Activated CD4-positive, alpha-beta T cell treated with anti-CD3 and anti-CD28 coated beads, Interleukin-2, amount 10 ng/mL, durations not matched to agents 24 days and 14 days (primary cell): ENCODE data around the gene AKAP9. TPM values are rescaled to one million over a fixed set of nuclear protein-coding genes. Genes with fewer than 3 reads are reported as not detected.
"Not testable (repeated sequence)": the region's sequence is repeated elsewhere in the genome, so short reads cannot be mapped to it uniquely, and the experiment has no call there.

ENCODE experiments used
- DNase-seq: peaks from one replicate; pipeline ENCODE4 v3.0.0; 2022
- H3K27ac Mint-ChIP-seq: one replicate; pipeline ENCODE4 v1.8.0; 2022; ENCODE audit warnings: mild to moderate bottlenecking, mixed read lengths
- H3K27me3 Mint-ChIP-seq: one replicate; pipeline ENCODE4 v1.8.0; 2022; ENCODE audit warnings: mixed read lengths
- H3K36me3 Mint-ChIP-seq: one replicate; pipeline ENCODE4 v1.8.0; 2022; ENCODE audit warnings: low read depth, mild to moderate bottlenecking, mixed read lengths
- H3K4me1 Mint-ChIP-seq: one replicate; pipeline ENCODE4 v1.8.0; 2021; ENCODE audit warnings: mixed read lengths
- H3K4me3 Mint-ChIP-seq: one replicate; pipeline ENCODE4 v1.8.0; 2022; ENCODE audit warnings: mild to moderate bottlenecking, moderate library complexity, mixed read lengths
- H3K9me3 Mint-ChIP-seq: one replicate; pipeline ENCODE4 v1.8.0; 2021; ENCODE audit warnings: mixed read lengths
- intact Hi-C: fragments of 100-400 bp; cut with micrococcal nuclease; formaldehyde crosslinking; loops from one replicate; pipeline ENCODE4 v1.15.1; 2023
- total RNA-seq: library from RNA; stranded (reverse); gene quantifications from 2 replicates; pipeline ENCODE4 v1.2.3, GENCODE V29; 2022

The AKAP9 gene
- total RNA-seq = 36.0 and 38.2 TPM in 2 replicates

DNA sequence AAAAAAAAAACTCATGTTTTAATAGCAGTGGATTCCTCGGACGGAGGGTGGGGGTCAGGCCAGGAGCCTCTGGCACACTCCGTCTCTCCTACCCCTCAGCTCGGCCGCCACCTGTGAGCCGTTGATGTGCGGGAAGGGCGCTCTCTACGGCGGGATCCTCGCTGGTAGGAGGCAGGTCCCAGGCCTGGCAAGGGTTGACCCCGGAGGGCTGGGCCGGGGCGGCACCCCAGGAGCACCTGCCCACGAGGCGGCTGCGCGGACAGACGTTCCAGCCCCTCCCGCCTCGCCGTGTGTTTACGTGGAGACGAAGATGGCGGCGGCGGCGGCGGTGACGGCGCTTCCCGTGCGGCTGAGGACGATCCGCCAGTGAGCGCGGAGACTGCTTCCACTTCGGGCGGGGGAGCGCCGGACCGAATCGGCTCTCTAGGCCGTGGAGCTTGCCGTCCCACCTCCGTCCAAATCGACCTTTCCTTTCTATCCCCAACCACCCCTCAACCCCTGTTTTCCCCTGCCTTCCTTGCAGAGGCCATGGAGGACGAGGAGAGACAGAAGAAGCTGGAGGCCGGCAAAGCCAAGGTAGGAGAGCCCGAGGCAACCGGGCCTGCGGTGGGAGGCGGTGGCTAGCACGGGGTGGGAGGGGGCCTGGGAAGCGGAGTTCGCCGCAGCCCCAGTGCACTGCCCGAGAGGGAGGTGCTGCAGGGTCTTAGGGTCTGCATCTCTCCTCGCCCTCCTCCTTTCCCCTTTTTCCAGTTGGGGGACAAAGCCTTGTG lies at the start of gene AKAP9:
TSS of gene AKAP9 (plus strand) at position 291 of the 770 bp plus-strand sequence. CDS start at position 529, 238 bp downstream.
- H3K4me3 Mint-ChIP-seq = peak within 1 kb of the TSS; percentile 89
- no peaks in the 10 kb centered on the region for H3K9me3 Mint-ChIP-seq
- H3K4me1 Mint-ChIP-seq = peaks cover 23% of the 10 kb centered on the region
- no peaks in the 10 kb centered on the region for H3K36me3 Mint-ChIP-seq
- intact Hi-C loops = loop anchor here (1.0 to 5.0 kb wide), 6 partner anchors 60 to 678 kb away; partner anchors contain the start of genes ANKIB1, CYP51A1, FZD1 and GATAD1
- H3K27ac Mint-ChIP-seq = peak within 1 kb of the TSS; percentile 88
- DNase-seq = peak; percentile 97
- peaks cover 8% of the 10 kb centered on the region for H3K27me3 Mint-ChIP-seq

DNA sequence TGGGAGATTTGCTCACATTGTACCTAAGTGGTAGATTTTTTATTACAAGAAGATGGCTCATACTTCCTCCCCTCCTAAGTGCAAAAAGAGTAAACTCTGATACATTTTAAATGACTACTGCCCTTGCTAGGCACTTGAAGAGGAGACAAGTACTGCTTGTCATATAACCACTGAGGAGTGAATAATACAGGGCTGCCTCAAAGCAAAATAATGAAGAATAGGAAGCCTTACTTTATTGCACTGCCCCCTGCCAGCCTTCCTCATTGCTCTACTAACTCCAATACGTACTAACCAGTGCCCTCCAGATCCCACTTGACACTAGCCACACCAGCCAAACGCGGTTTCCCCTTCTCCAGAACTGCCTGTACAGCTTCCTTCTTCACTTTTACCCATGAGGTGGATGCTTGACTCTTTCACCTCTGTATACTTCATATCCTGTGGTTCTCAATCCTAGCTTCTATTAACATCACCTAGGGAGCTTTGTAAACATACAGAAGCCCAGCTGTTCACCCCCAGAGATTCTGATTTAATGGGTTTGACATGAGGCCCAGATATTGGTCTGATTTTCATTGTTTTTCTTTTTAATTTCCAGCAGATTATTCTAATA lies 48.5 kb upstream of the AKAP9 start:
- H3K4me1 Mint-ChIP-seq = no peaks in the 10 kb centered on the region
- no peak overlapping the region for H3K27ac Mint-ChIP-seq
- peaks cover 16% of the 10 kb centered on the region for H3K27me3 Mint-ChIP-seq
- DNase-seq = no peak
- intact Hi-C loops = no loop called here
- H3K36me3 Mint-ChIP-seq = peaks cover under 1% of the 10 kb centered on the region
- peaks cover 4% of the 10 kb centered on the region for H3K9me3 Mint-ChIP-seq
- no peak overlapping the region for H3K4me3 Mint-ChIP-seq

DNA sequence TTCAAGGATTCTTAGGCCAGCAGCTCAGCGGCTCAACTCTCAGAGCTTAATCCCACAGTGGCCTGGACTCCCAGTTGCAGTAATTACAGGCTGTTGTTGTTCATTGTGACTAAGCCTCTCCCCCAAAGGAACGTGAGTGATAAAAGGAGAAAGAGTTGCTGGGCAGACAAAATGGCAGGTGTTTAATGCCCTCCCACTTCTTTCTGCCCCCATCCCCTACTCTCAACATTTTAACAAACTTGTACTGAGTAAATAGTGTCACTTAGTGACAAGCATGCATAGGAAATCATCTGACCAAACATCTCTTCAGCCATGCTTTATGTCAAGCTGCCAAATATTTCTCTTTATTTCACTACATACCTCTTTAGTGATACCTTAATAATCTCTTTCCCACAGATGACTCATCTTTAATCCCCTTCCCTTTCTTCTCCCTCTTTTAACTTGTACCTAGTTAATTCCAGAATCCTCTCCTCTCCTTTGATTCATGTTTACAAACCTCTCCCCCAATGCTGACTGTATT lies 47.8 kb upstream of the AKAP9 start:
- peaks cover 16% of the 10 kb centered on the region for H3K27me3 Mint-ChIP-seq
- H3K9me3 Mint-ChIP-seq = peaks cover 4% of the 10 kb centered on the region
- DNase-seq = no peak
- no peaks in the 10 kb centered on the region for H3K4me1 Mint-ChIP-seq
- H3K36me3 Mint-ChIP-seq = no peaks in the 10 kb centered on the region
- no peak overlapping the region for H3K4me3 Mint-ChIP-seq
- H3K27ac Mint-ChIP-seq = no peak overlapping the region
- intact Hi-C loops = no loop called here

DNA sequence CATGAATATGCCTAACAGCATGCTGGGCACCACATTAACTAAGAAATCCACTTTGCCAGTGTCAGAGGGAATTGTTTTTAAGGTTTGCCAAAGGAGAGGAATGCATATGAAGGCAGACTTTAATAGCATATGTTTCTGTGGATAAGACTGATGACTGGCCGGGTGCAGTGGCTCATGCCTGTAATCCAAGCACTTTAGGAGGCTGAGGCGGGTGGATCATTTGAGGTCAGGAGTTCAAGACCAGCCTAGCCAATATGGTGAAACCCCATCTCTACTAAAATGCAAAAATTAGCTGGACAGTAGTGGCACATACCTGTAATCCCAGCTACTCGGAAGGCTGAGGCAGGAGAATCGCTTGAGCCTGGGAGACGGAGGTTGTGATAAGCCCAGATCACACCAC lies 47.0 kb upstream of the AKAP9 start:
- H3K9me3 Mint-ChIP-seq, intact Hi-C loops: not testable (repeated sequence)

DNA sequence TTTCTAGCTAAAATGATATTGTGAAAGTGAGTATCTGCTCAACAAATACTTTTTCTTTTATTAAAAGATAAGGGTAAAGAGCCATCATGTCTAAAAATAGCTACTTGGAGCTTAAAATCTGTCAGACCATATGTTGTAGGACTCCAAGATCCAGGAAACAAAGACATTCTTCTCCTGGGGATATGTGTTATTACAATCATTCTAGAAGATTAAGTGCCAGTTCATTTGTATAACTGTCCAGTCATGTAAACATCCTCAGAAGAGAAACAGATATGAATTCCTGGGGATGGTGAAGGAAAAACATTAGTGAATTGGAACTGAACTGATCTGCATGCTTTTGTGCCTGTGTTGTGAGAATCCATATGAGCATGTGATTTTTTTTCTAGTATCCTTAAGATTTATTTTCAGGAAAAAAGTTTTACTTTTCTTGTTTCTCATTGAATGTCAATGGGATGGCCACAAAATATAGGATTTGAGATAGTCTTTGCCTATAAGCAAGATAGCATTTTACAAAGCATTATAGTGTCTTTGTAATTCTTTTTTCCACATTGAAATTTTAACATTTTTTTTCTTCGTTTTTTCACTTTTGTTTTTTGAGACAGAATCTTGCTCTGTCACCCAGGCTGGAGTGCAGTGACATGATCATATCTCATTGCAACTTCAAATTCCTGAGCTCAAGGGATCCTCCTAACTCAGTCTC lies 45.7 kb upstream of the AKAP9 start:
- Mint-ChIP-seq H3K9me3 (peaks cover 3% of the 10 kb centered on the region), H3K27me3 (peaks cover 22% of the 10 kb centered on the region), H3K4me3 (no peak overlapping the region), H3K27ac (no peak overlapping the region), H3K36me3 (no peaks in the 10 kb centered on the region), H3K4me1 (no peaks in the 10 kb centered on the region)
- intact Hi-C loops = no loop called here
- DNase-seq = no peak

More for the DNA sequence above, 47.0 kb upstream of the AKAP9 start:
- DNase-seq, H3K36me3 Mint-ChIP-seq, H3K4me3 Mint-ChIP-seq, H3K27ac Mint-ChIP-seq, H3K4me1 Mint-ChIP-seq: not testable (repeated sequence)
- H3K27me3 Mint-ChIP-seq = peaks cover 19% of the 10 kb centered on the region

DNA sequence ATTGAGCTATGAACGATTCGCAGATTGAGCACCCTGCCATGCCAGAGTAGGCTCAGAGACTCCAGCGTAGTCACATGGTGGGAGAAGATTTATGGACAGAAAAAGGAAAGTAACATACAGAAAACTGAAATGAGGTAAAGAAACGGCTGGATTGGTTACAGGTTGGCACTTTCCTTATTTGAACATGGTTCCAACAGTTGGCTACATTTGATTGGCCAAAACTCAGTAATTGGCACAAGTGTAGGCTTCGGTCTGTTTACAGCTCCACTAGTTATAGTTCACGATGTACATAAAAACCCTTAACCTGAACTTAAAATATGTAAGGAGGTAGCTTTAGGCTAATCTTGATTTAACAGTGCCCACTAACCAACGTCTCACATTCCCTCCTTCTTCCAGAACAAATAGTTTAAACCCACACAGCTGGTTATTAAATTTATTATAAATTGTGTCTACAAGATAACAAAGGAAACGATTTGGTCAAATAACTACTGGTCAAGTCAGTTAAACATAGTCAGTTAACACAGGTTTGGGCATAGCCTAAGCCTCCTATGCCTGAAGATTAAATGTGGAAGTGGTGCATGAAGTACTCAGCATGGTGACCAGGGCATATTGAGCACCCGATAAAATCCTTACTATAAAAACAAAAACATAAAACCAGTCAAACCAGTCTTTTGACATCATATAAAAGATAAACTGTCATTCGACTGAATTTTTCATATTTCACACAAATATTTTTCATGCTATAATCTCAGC lies 42.2 kb upstream of the AKAP9 start:
- H3K27ac Mint-ChIP-seq = no peak overlapping the region
- H3K4me3 Mint-ChIP-seq = no peak overlapping the region
- no peaks in the 10 kb centered on the region for H3K4me1 Mint-ChIP-seq
- H3K27me3 Mint-ChIP-seq = peaks cover 18% of the 10 kb centered on the region
- no peaks in the 10 kb centered on the region for H3K36me3 Mint-ChIP-seq
- DNase-seq = no peak
- intact Hi-C loops = no loop called here
- H3K9me3 Mint-ChIP-seq = no peaks in the 10 kb centered on the region

DNA sequence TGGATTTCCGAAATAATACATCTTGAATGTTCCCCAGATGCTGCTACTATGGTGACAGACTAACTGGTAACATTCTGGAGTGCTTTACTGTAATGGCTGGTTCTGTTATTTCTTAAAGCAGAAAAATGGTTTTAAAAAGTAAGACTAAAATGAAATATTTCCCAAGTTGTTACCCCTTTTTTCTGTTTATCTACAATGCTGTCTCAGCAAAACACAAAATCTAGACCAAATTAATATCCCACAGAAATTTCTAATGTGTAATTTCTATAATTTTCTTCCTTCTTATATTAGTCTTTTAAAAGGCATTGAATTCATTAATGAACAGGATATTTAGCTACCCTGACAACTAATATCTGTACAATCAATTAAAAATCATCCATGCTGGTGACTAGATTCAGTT lies 41.1 kb upstream of the AKAP9 start:
- intact Hi-C loops = no loop called here
- Mint-ChIP-seq H3K9me3 (no peaks in the 10 kb centered on the region), H3K4me1 (no peaks in the 10 kb centered on the region), H3K4me3 (no peak overlapping the region), H3K27ac (no peak overlapping the region), H3K36me3 (no peaks in the 10 kb centered on the region), H3K27me3 (peaks cover 18% of the 10 kb centered on the region)
- DNase-seq = no peak

DNA sequence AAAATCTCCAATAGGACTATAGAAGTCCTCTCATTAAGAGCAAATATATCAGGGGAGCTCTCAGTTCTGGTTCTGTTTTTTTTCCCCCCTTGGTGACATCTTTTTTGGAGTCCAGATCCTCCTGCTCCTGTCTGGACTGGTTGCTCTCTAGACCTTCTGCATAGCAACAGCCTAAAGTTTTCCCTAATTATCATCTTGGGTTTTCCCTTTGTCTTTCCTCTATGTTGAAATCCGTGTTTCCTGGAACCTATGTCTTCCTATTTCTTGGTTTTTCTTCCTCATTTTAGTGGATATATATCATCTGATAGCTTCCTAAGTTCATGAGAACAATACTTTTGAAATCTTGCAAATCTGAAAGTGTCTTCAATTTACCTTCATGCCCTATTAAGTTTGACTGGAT lies 30.5 kb upstream of the AKAP9 start:
- Mint-ChIP-seq H3K4me3 (no peak overlapping the region), H3K27ac (no peak overlapping the region), H3K9me3 (peaks cover 5% of the 10 kb centered on the region), H3K27me3 (peaks cover 3% of the 10 kb centered on the region), H3K4me1 (peaks cover 3% of the 10 kb centered on the region), H3K36me3 (no peaks in the 10 kb centered on the region)
- intact Hi-C loops = no loop called here
- DNase-seq = no peak

DNA sequence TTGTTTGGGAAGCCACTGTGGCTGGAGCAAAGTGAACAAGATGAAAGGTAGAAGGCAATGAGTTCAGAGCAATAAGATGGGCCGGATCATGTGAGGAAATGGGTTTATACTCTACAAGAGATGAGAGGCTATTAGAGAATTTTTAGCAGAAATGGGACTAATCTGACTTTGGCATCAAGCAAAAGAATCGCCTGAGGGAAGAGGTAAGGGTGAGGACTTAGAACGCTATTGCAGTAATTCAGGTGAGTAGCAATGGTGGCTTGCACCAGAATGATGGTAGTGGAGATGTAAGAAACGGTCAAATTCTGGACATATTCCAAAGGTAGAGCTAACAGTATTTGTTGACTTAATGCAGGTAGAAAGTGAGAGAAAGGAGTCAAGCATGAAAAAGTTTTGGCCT lies 29.5 kb upstream of the AKAP9 start:
- Mint-ChIP-seq H3K9me3 (peaks cover 5% of the 10 kb centered on the region), H3K4me1 (peaks cover 9% of the 10 kb centered on the region), H3K36me3 (no peaks in the 10 kb centered on the region), H3K27ac (no peak overlapping the region), H3K27me3 (peaks cover 3% of the 10 kb centered on the region), H3K4me3 (no peak overlapping the region)
- no peak for DNase-seq
- intact Hi-C loops = no loop called here

DNA sequence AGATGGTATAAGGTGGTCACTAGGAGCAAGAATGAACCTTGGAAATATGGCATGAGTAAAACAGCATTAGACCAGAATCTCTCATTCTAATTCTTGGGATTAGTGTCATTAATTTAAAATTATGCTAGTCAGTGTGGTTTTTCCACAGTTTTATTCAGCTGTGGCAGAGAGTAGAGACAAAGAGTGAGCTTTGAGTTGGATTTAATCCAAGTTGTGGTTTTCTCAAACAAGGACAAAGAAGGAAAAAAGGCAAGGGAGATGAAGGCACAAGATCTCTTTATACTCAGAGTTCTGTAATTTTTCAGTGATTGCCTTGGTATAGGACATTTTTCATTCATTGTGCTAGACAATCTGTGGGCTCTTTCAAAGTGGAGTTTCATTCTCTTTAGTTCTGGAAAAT lies 28.2 kb upstream of the AKAP9 start:
- Mint-ChIP-seq H3K36me3 (no peaks in the 10 kb centered on the region), H3K9me3 (peaks cover 5% of the 10 kb centered on the region), H3K27ac (no peak overlapping the region), H3K27me3 (peaks cover 1% of the 10 kb centered on the region), H3K4me1 (peaks cover 11% of the 10 kb centered on the region), H3K4me3 (no peak overlapping the region)
- no peak for DNase-seq
- intact Hi-C loops = no loop called here

DNA sequence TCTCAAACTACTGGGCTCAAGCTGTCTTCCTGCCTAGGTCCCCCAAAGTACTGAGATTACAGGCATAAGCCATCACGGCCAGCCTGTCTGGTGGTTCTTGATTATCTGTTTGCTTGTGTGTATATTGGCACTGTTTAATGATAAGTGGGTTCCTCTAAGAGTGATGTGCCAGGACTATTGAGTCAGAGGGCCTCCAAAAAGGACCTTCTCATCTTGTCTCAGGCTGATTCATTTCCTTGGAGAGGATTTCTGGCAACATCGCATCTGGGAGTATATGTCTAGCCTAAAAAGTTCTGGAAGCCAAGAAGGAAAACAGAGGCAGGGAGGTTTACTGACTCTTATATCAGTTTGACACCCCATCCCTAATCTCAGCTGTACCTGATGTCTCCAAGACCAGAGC lies 27.1 kb upstream of the AKAP9 start:
- peak; percentile 41 for DNase-seq
- no peak overlapping the region for H3K4me3 Mint-ChIP-seq
- intact Hi-C loops = no loop called here
- peaks cover 2% of the 10 kb centered on the region for H3K27me3 Mint-ChIP-seq
- no peaks in the 10 kb centered on the region for H3K36me3 Mint-ChIP-seq
- peak overlapping the region; percentile 34 for H3K27ac Mint-ChIP-seq
- H3K4me1 Mint-ChIP-seq = peaks cover 11% of the 10 kb centered on the region
- peaks cover 5% of the 10 kb centered on the region for H3K9me3 Mint-ChIP-seq

DNA sequence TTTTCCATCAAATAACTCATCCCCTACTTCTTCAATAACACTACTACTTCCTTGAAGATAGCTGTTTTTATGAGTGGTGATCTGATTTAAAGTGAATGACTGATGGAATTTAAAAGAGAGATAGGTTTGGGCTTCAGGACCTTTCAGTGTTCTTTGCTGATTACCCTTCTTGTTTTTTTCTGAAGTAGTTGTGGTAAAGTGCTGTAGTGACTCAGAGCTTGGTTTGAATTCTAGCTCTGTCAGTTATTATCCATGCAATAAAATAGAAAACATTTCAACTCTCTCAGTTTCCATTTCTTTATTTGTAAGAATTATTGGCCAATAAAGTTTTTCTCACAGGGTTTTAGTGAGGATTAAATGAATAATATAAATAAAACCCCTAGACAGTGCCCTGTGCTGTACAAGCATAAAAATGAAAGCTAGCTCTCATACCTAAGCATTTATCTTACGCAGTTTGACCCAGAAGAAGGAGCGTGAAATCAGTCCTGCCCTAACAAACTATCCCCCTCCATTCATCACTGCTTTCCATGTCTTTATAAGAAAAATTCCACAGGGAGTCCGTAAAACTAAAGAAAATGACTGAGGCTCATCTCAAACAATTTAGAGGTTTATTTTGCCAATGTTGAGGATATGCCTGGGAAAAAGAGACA lies 25.1 kb upstream of the AKAP9 start:
- DNase-seq = no peak
- Mint-ChIP-seq H3K4me3 (no peak overlapping the region), H3K27me3 (peaks cover 3% of the 10 kb centered on the region), H3K4me1 (peaks cover 11% of the 10 kb centered on the region), H3K27ac (no peak overlapping the region), H3K36me3 (no peaks in the 10 kb centered on the region), H3K9me3 (peaks cover 5% of the 10 kb centered on the region)
- intact Hi-C loops = no loop called here

DNA sequence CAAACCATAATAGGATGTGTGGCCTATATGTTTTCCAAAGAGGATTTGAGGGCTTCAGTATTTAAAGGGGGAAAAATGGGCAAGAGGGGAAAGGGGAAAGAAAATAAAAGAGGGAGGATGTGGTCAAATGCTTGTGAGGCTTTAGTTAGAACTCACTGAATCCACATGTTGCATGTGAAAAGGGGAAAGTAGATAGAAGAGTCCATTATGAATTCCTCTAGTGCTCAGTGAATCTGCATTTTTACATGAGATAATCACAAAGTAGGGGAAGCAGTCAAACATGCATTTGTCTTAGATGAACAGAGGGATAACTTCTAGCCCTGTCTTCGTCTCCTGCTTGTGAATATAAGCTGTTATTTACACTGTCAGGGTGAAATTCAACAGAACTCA lies 24.6 kb upstream of the AKAP9 start:
- H3K4me3 Mint-ChIP-seq = no peak overlapping the region
- no peak overlapping the region for H3K27ac Mint-ChIP-seq
- no peaks in the 10 kb centered on the region for H3K36me3 Mint-ChIP-seq
- intact Hi-C loops = no loop called here
- peaks cover 5% of the 10 kb centered on the region for H3K9me3 Mint-ChIP-seq
- no peak for DNase-seq
- peaks cover 3% of the 10 kb centered on the region for H3K27me3 Mint-ChIP-seq
- peaks cover 11% of the 10 kb centered on the region for H3K4me1 Mint-ChIP-seq
